Hepatocyte (in vitro differentiated cells): ENCODE measurements around the gene NRCAM.

Source experiments
- CTCF ChIP-seq: fragments of 200-600 bp; sonication (generic); IDR thresholded peaks from 2 replicates; pipeline ENCODE4 v1.5.1; 2016; ENCODE audit warnings: antibody characterized with exemption, mild to moderate bottlenecking; ENCODE audit not compliant: poor library complexity
- EZH2 ChIP-seq: fragments of 200-600 bp; sonication (generic); IDR thresholded peaks from 2 replicates; pipeline ENCODE4 v1.6.1; 2016; ENCODE audit warnings: antibody characterized with exemption, mild to moderate bottlenecking, borderline replicate concordance
- EZH2phosphoT487 ChIP-seq: fragments of 200-600 bp; sonication (generic); IDR thresholded peaks from one replicate; pipeline ENCODE4 v1.6.1; 2018; ENCODE audit warnings: antibody characterized with exemption, mild to moderate bottlenecking, low read depth, moderate library complexity; ENCODE audit not compliant: unreplicated experiment, severe bottlenecking

GRCh38 chr7:108102671-108103312 is 353.4 kb downstream of the NRCAM start:
- no peak for TF ChIP-seq CTCF
- TF ChIP-seq EZH2 = no peak
- TF ChIP-seq EZH2phosphoT487 = no peak
